DOHH2 (cell line): ENCODE results near the gene CELA2B.

ENCODE experiments used
- H3F3A ChIP-seq: fragments of 200-600 bp; sonication (generic), shearing (Covaris generic); 2 replicates; pipeline ENCODE4 v1.6.0; 2016; ENCODE audit warnings: antibody characterized with exemption, mild to moderate bottlenecking; ENCODE audit not compliant: control insufficient read depth, insufficient read depth
- H3K27ac ChIP-seq: fragments of 200-600 bp; sonication (generic); 2 replicates; pipeline ENCODE4 v1.5.1; 2014; ENCODE audit warnings: low read depth, mild to moderate bottlenecking, low read length, moderate library complexity
- H3K27me3 ChIP-seq: fragments of 200-600 bp; sonication (generic); 2 replicates; pipeline ENCODE4 v1.6.1; 2014; ENCODE audit warnings: mild to moderate bottlenecking, low read length, mixed read lengths; ENCODE audit not compliant: control insufficient read depth
- H3K36me3 ChIP-seq: fragments of 200-600 bp; sonication (generic); 2 replicates; pipeline ENCODE4 v1.6.1; 2014; ENCODE audit warnings: mild to moderate bottlenecking, low read length, moderate library complexity, mixed read lengths; ENCODE audit not compliant: control insufficient read depth
- H3K4me1 ChIP-seq: fragments of 200-600 bp; sonication (generic); 2 replicates; pipeline ENCODE4 v1.6.1; 2014; ENCODE audit warnings: mild to moderate bottlenecking, low read length, mixed read lengths; ENCODE audit not compliant: control insufficient read depth
- H3K4me2 ChIP-seq: fragments of 200-600 bp; sonication (generic); 2 replicates; pipeline ENCODE4 v1.6.0; 2014; ENCODE audit warnings: mild to moderate bottlenecking, low read length, moderate library complexity
- H3K4me3 ChIP-seq: fragments of 200-600 bp; sonication (generic); 2 replicates; pipeline ENCODE4 v1.5.1; 2014; ENCODE audit warnings: mild to moderate bottlenecking, low read length, mixed read lengths
- H3K79me2 ChIP-seq: fragments of 200-600 bp; sonication (generic); 2 replicates; pipeline ENCODE4 v1.6.1; 2014; ENCODE audit warnings: mild to moderate bottlenecking, low read length, mixed read lengths; ENCODE audit not compliant: control insufficient read depth
- H3K9me2 ChIP-seq: fragments of 200-600 bp; sonication (generic); replicated peaks from 2 replicates; pipeline ENCODE4 v1.6.1; 2014; ENCODE audit warnings: mild to moderate bottlenecking, low read length, mixed read lengths; ENCODE audit not compliant: control insufficient read depth
- H3K9me3 ChIP-seq: fragments of 200-600 bp; sonication (generic); 2 replicates; pipeline ENCODE4 v1.6.1; 2014; ENCODE audit warnings: antibody characterized with exemption, low read length, mixed read lengths; ENCODE audit not compliant: control insufficient read depth, insufficient read depth
- H4K20me1 ChIP-seq: fragments of 200-600 bp; sonication (generic); 2 replicates; pipeline ENCODE4 v1.6.0; 2014; ENCODE audit warnings: low read depth, mild to moderate bottlenecking, antibody characterized with exemption, low read length, moderate library complexity; ENCODE audit not compliant: control insufficient read depth, insufficient read depth
- CTCF ChIP-seq: fragments of 200-600 bp; sonication (generic); IDR thresholded peaks from one replicate; pipeline ENCODE4 v1.5.1; 2014; ENCODE audit warnings: antibody characterized with exemption, mild to moderate bottlenecking, low read depth, low read length; ENCODE audit not compliant: poor library complexity, severe bottlenecking
- EZH2phosphoT487 ChIP-seq: fragments of 200-600 bp; sonication (generic); IDR thresholded peaks from 2 replicates; pipeline ENCODE4 v1.6.1; 2017; ENCODE audit warnings: borderline replicate concordance, mild to moderate bottlenecking, antibody characterized with exemption, low read length, moderate library complexity, mixed read lengths

CELA2B gene

DNA sequence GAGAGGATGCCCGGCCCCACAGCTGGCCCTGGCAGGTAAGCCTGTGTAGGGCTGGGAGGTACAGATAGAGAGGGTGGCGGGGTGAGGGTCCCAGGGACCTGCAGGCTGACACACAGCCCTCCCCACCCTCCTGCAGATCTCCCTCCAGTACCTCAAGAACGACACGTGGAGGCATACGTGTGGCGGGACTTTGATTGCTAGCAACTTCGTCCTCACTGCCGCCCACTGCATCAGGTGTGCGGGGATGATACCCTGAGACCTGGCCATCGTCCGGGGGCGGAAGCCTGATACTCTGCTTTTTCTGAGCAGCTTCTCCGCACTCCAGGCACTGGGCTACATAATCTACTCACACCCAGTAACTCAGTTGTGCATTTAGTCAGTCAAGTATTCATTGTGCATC, 35.5 kb upstream of the CELA2B start:
- Histone ChIP-seq H3K27ac (no peak overlapping the region), H3K4me1 (no peaks in the 10 kb centered on the region), H3K9me2 (no peaks in the 10 kb centered on the region), H3K36me3 (no peaks in the 10 kb centered on the region), H3K4me3 (no peak overlapping the region), H4K20me1 (no peaks in the 10 kb centered on the region), H3K4me2 (no peak overlapping the region), H3F3A (no peaks in the 10 kb centered on the region), H3K9me3 (no peaks in the 10 kb centered on the region), H3K79me2 (no peaks in the 10 kb centered on the region), H3K27me3 (peaks cover 3% of the 10 kb centered on the region; the same call in 1 of the 2 replicates)
- TF ChIP-seq EZH2phosphoT487 (no peak), CTCF (no peak)

- Histone ChIP-seq H3K4me3 (no peak overlapping the region), H3F3A (no peaks in the 10 kb centered on the region), H3K4me2 (no peak overlapping the region), H3K79me2 (no peaks in the 10 kb centered on the region), H3K27ac (no peak overlapping the region), H3K27me3 (peaks cover 3% of the 10 kb centered on the region; the same call in 1 of the 2 replicates), H3K36me3 (no peaks in the 10 kb centered on the region), H3K4me1 (no peaks in the 10 kb centered on the region), H3K9me3 (no peaks in the 10 kb centered on the region), H3K9me2 (no peaks in the 10 kb centered on the region), H4K20me1 (no peaks in the 10 kb centered on the region)
- TF ChIP-seq CTCF (no peak), EZH2phosphoT487 (no peak)
Observed at GRCh38 chr1:15441247-15441646, 34.7 kb upstream of the CELA2B start.

DNA sequence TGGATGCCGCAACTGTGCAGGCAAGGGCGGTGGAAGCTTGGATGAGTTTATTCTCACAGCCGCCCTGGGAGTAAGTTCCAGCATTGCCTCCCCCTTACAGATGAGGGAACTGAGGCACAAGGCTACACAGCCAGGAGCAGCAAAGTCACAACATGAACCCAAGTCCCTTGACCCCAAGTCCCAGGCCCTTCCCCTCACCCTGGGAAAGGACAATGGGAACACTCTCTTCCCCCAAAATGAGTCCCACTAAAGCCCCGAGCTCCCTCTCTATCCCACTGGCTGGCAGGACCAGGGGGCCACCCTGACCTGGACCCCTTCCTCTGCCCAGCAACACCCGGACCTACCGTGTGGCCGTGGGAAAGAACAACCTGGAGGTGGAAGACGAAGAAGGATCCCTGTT, 33.8 kb upstream of the CELA2B start:
- Histone ChIP-seq H3K27ac (no peak overlapping the region), H3K9me2 (no peaks in the 10 kb centered on the region), H3K36me3 (no peaks in the 10 kb centered on the region), H3K4me3 (no peak overlapping the region), H4K20me1 (no peaks in the 10 kb centered on the region), H3K79me2 (no peaks in the 10 kb centered on the region), H3K4me1 (no peaks in the 10 kb centered on the region), H3K9me3 (no peaks in the 10 kb centered on the region), H3K27me3 (peaks cover 3% of the 10 kb centered on the region; the same call in 1 of the 2 replicates), H3F3A (no peaks in the 10 kb centered on the region), H3K4me2 (no peak overlapping the region)
- TF ChIP-seq CTCF: no peak

- Histone ChIP-seq H4K20me1 (no peaks in the 10 kb centered on the region), H3K4me1 (no peaks in the 10 kb centered on the region), H3K79me2 (no peaks in the 10 kb centered on the region), H3K4me2 (no peak overlapping the region), H3K9me3 (no peaks in the 10 kb centered on the region), H3K27me3 (peaks cover 3% of the 10 kb centered on the region; the same call in 1 of the 2 replicates), H3K36me3 (no peaks in the 10 kb centered on the region), H3K4me3 (no peak overlapping the region), H3K9me2 (no peaks in the 10 kb centered on the region), H3F3A (no peaks in the 10 kb centered on the region), H3K27ac (no peak overlapping the region)
- TF ChIP-seq CTCF (no peak), EZH2phosphoT487 (no peak)
Observed at GRCh38 chr1:15442759-15443158, 33.1 kb upstream of the CELA2B start.
